ENCODE measurements around the gene DPP6. TPM values are rescaled to one million over a fixed set of nuclear protein-coding genes. Genes with fewer than 3 reads are reported as not detected.

DPP6 gene
- total and polyA plus RNA-seq, 2 experiments from 2014 or later, result not detected

GRCh38 chr7:154913638-154914307 lies 861.6 kb downstream of the DPP6 start:
- DNase-seq (ENCODE audit: low spot score), result peak; percentile 94
- no peak for TF ChIP-seq CREB1 (CRISPR knock-in tag; IDR thresholded peaks at IDR 0.05; ENCODE audit: low read depth)
- peak; percentile 83 to 84 for TF ChIP-seq CTCF (conservative IDR thresholded peaks at IDR 0.05; ENCODE audit: low read depth in 2 of 2)
- no peak for TF ChIP-seq NANOG (IDR thresholded peaks at IDR 0.05; ENCODE audit: borderline replicate concordance)
- TF ChIP-seq ZNF462 (CRISPR knock-in tag; IDR thresholded peaks at IDR 0.05), result no peak
- TF ChIP-seq EZH2phosphoT487 (IDR thresholded peaks at IDR 0.05; ENCODE audit: unreplicated experiment), result no peak
- no peak for TF ChIP-seq ZNF114 (CRISPR knock-in tag; IDR thresholded peaks at IDR 0.05)
- Histone ChIP-seq H3K4me1 (ENCODE audit: insufficient read depth) (peaks cover 2% of the 10 kb centered on the region; the same call in 1 of the 2 replicates), H3K27me3 (ENCODE audit: insufficient read depth) (peaks cover 14% of the 10 kb centered on the region; the same call in 1 of the 2 replicates), H3K4me3 (peak overlapping the region; percentile 56), H3F3A (replicated peaks; ENCODE audit: low read depth) (no peaks in the 10 kb centered on the region), H3K9me2 (ENCODE audit: insufficient read depth) (no peaks in the 10 kb centered on the region), H3K79me2 (replicated peaks; ENCODE audit: insufficient read depth) (no peaks in the 10 kb centered on the region), H2AFZ (peak overlapping the region; percentile 93), H3K4me2 (peak overlapping the region; percentile 86), H3K27ac (ENCODE audit: low read depth) (no peak overlapping the region), H4K20me1 (replicated peaks; ENCODE audit: insufficient read depth) (no peaks in the 10 kb centered on the region), H3K36me3 (ENCODE audit: insufficient read depth) (no peaks in the 10 kb centered on the region)
- Mint-ChIP-seq H3K9me3 (peaks cover 24% of the 10 kb centered on the region), H3K36me3 (ENCODE audit: low read depth) (peaks cover 7% of the 10 kb centered on the region; the same call in 1 of the 3 replicates), H3K4me3 (peak overlapping the region; percentile 73), H3K27me3 (ENCODE audit: insufficient read depth, low read depth, poor library complexity) (peaks cover 23% of the 10 kb centered on the region), H3K4me1 (peaks cover 7% of the 10 kb centered on the region; the same call in 2 of the 3 replicates), H3K27ac (no peak overlapping the region)
- ATAC-seq, result peak; percentile 93
